ENCODE results near the gene SKOR2.
"Not testable (repeated sequence)": the region's sequence is repeated elsewhere in the genome, so short reads cannot be mapped to it uniquely, and the experiment has no call there.

Gene SKOR2

DNA sequence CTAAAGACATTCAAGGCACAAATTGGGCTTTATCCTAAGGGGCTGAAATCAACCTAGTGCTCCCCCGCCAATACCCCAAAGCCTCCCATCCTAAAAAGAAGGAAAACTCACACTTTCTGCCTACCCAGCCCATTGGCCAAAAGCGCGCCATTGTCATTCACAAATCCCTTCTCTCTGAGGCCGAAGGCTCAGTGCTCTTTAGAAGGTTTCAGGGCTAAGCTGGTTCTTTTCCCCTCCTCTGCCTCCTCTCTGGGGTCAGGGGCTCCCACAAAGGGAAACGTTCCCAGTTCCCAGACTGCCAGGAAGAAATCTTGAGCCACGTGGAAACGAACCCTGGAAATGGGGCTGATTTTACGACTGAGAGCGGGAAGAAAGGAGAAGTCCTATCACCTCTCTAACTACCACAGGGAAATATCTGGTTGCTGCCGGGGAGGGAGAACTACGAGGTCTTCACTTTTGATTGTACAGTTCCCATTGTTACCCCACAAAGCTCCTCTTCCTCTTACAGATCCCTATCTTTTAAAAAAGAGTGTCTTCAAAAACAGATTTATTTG, 1.7 kb upstream of the SKOR2 start:
- DNase-seq, result no peak

DNA sequence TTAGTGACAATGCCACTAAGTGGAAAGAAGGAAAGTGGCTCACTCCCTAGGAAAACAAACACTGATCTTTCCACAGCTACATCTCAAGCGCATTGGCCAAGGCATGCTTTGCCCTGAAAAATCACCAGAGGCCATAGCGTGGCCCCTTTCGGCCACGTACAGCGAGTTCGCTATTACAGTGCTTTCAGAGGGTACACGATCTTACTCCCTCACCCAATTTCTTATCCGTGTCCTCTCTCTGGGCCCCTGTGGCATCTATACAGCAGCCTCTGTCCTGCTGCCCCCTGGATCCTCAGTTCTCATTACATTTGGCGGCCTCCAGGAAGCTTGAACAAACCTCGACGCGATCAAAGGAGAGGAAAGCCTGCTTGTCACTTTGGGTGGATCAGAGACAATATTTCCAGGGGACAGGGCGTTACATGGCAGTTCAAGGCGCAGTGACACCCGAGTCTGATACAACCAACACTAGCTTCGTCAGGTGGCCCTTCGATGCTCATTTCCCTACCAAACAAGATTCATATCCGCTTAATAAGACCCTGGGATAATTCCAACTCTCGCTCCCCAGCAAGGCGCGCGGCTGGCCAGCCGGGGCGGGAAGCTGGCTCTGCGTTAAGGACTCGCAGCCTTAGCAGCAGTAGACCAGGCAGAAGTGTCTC, 941 bp downstream of the SKOR2 start:
- no peak for DNase-seq

DNA sequence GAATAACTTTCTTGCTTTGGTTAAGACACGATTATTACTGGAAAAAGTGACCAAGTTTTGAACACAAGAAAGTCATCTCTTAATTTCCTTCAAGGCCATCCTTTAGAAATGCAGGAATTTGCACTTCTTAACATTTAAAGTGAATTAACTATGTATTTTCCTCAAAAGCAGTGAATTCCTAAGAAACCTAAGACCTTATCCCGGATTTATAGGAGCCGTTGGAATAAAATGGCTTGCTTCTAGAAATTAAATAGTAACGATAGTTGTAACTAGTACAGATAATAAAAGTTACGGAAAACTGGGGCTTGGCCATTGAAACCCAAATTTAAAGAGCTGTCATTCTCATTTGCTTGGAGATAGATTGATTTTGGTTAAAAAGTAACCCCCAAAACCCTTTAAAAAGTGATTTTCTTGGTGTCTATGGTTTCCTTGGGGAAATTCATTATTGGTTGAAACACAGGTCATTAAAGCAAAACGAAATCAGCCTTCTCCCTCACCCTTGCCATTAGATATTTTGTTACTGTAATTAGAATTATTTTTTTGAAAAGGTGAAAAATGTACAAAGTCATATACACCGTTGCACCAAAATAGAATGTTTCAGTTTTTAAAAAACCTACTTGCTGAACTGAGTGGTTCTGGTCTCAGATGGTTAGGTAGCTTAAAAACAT, 2.0 kb downstream of the SKOR2 start:
- DNase-seq, result no peak

DNA sequence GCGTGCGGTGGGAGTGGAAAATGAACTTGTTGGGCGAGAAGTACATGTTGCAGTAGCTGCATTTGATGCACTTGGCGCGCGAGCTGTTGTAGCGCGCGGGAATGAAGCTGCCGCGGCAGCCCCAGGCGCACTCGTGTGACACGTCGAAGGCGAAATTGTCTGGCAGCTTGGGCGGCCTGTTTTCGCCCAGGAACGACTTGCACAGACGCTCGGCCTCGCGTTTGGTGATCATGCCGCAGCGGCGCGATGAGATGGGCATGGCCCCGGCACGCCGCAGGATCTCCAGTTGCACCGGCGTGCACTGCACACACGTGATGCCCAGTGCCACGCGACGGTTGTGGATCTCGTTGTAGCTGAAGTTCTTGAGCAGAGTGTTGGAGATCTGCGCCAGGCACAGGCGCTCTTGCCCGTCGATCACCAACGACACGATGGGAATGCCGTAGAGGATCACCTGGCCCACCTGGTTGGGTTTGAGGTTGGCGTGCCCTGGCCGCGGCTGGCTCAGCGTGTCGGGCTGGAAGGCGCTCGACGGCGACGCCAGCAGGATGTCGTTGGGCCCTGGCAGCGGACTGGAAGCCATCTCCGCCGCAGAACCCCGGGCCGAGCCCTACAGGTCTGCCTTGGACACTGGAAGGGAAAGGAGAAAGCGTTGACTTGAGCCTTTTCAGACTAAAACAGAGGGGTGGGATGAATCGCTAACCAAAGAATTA, 2.7 kb downstream of the SKOR2 start:
- DNase-seq, result no peak

DNA sequence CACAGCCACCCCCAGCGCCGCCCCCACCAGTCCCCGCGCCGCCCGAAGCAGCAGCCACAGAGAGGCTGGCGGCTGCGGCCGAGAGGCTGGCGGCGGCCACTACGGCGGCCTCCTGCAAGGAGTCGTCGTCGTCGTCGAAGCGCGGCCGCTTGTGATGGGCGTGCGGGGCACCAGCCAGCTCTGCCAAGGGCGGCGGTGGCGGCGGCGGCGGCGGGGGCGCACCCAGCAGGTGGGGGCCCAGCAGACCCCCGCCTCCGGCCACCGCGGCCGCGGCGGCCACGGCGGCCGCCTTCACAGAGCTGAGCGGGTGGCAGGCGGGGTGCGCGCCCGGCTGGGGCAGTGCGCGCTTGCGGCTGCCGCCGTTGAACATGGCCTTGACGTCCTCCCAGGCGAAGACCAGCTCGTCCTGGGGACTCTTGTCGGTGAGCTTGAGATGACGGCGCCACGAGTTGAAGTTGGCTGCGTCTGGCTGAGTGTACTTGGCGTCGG, 3.3 kb downstream of the SKOR2 start:
- no peak for DNase-seq

DNA sequence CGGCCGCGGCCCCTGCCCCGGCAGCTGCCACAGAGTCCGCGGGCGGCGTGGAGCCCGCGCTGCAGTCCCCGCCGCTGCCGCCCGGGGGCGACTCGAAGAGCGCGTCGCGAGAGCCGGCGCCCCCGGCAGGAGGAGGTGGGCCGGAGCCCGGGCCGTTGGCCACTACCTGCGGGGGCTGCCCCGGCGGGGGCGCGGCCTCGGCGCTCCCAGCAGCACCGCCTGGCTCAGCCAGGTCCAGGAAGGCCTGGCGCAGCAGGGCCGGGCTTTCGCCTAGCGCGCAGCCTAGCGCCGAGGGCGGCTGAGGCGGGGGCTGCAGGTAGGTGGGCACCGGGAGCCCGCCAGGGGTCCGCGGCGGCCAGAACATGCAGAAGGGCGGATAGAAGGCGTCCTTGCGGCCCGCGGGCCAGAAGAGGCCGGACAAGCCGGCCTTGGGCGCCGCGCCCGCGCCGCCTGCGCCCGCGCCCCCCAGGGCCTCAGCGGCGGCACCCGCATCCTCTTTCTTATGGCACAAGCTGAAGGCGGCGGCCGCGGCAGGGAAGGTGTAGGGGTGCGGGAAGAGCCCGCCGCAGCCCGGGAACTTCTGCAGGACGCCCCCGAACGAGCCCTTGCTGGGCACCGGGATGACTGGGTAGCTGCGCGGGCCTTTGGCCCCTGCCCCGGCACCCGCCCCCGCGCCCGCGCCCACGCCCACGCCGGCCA, 3.9 kb downstream of the SKOR2 start:
- no peak for DNase-seq

DNA sequence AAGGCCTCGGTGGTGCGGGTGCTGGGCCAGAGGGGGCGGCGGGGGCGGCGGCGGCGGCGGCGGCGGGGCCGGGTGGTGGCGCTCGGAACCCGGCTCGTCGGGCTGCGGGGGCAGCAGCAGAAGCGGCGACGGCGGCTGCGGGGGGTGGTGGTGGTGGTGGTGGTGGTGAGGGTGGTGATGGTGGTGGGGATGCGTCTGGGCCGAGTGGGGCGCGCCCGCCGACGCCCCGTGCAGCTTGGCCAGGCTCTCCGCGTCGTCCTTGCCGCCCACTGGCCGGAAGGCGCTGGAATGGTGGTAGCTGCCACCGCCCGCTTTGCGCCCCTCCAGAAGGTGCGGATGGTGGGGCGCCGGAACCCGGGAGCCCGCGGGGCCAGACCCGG, 4.4 kb downstream of the SKOR2 start:
- DNase-seq, result no peak

DNA sequence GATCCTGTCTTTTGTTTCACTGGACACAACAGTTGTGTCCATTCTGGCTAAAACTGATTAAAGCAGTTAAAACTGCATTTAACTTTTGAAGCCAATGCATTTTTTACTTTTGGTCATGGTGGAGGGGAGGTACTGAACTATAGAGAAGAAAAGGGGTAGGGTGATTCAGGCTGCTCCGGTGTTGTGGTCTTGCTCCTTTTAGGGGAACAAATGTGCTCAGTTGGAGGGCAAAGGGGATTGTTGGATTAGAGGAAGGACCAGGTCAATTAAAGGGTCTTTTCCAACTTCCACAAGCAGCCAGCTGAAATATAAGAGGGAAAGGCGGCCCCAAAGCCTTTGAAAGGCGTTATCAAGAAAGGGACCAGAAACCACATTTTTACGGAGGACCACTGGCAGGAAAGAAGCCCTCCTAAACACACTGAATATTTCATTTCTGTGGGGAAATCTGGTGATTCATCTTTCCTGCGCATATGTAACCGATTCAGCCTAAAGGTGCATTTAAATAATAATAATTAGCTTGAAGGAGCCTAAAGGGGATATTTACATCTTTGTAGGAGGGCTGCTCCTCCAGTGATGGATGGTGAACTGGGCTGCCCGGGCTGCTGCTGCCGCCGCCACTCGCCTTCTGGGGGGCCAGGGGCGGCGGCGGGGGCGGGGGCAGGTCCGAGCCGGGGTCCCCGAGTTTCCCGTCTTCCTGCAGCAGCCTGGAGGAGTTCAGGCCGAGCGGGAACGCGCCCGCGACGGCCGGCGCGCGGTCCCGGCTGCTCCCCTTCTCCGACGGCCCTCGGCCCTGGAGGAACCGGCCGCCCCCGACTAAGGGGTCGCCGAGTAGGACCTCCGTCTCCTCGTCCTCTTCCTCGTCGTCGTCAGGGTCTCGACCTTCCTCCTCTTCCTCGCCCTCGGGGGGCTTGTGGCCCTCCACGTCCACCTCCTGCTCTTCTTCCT, 5.2 kb downstream of the SKOR2 start:
- DNase-seq, result no peak

DNA sequence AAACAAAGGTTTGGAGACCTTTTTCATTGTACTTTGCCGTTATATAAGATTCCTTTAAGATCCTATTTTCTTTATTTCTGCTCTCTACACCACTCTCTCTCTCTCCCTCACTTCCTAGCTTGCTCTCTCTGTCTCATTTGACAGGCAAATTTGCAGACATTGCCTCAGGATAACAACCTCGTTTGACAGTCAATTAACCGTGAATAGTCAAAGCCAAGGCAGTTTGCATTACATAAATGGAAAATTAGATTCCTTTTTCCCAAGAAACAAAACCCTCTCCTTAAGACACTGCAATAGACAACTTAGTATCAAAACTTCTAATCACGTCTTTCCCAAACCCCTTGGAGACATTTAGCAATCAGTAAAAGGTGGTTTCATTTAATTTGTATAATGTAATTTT, 7.4 kb downstream of the SKOR2 start:
- no peak for DNase-seq

DNA sequence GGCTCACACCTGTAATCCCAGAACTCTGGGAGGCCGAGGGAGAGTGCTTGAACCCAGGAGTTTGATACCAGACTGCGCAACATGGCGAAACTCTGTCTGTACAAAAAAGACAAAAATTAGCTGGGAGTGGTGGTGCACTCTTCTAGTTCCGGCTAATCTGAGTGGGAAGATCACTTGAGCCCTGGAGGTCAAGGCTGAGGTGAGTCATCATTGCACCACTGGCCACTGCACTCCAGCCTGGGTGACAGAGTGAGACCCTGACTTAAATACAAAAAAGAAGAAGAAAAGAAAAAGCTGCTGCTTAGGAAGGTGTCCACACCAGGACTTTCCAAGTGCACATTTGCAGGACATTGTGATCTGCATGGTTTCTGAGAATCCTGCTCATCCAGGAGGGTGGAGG, 16.4 kb downstream of the SKOR2 start:
- no peak for DNase-seq

DNA sequence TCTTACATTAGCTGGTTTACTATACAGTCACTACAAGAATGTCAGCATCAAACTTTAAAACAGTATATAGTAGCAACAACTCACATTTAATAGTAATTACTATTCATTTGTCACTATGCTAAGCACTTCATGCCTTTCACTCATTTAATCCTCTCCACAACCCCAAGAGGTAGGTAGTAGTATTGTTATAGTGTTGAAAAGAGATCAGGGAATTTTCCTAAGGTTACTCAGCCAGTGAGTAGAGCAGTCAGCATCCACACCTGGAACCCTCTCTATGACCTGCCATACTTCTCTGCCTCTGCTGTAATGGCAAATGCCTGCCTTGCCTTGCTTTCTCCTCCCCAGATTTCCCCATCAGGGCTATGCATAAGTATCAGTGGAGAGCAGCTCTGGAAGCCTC, 24.8 kb downstream of the SKOR2 start:
- DNase-seq, result no peak

DNA sequence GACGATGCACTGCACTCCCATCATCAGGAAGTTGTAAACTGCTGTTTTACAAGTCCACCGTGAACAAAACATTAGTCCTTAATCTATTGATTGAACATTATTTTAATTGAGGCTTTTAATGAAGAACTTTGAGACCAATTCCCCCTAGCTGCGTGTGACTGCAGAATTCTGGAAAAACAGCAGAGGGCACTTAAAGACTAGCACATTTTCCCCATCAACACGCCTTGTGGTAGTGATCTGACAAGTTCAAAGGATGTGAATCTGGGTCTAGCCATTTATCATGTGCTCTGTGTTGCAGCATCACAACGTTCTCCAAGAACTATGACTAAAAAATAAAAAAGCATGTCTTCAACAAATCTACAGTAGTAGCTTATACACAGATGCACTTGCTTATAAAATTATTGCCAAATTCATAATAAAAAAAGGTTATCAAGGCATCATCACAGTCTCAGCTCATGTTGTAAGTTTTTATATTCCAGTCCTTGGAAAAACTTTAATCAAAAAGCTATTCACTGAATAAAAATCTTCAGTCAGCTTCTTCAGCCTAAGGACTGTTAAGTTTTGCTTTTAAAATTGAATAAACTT, 35.8 kb downstream of the SKOR2 start:
- DNase-seq, result no peak

DNA sequence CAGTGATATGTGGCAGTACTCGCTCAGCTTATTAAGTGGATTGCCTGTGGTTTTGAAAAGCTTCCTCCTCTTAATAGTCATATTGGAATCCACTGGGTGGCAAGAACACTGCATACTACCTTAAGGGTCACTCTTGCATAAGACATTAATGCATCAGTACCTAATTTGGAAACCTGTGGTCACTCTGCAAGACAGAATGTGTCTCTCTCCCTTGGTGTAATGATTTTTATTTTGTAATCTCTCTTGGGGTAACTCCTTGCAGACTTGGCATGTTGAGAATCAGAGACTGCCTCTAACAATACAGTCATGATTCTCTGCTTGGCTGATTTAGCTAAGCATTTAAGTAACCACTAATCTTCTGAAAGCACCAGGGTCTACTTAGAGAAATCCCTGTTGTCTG, 42.3 kb downstream of the SKOR2 start:
- DNase-seq, result no peak

DNA sequence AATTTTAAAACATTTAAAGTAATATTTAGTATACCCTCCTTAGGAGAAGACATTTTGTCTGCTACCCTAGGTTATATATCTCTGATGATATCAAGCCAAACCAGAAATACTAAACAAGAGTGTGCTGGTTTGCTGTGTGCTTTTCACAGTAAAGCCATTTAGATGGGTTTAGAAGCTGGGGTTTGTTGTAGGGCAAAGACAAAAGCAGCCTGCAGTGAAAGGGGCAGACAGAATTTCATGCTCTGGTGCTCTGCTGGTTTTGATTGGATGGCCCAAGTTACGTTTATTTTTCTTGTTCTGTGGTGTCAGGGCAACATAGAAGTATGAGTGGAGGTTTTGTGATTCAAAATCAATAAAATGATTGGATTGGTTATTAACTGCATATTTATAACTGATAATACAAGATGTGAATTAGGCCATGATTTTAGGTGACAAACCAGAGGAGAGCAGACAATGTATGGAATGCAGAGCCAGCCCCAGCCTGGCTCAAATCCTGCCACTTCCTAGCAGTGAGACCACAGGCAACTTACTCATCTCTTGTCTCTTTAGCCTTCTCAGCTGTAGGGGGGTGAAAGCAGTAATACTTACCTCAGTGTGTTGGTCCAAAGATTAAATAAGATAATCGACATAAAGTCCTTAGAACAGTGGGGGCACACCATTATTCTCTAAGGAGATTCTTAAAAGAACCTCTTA, 44.4 kb downstream of the SKOR2 start:
- DNase-seq, result no peak

DNA sequence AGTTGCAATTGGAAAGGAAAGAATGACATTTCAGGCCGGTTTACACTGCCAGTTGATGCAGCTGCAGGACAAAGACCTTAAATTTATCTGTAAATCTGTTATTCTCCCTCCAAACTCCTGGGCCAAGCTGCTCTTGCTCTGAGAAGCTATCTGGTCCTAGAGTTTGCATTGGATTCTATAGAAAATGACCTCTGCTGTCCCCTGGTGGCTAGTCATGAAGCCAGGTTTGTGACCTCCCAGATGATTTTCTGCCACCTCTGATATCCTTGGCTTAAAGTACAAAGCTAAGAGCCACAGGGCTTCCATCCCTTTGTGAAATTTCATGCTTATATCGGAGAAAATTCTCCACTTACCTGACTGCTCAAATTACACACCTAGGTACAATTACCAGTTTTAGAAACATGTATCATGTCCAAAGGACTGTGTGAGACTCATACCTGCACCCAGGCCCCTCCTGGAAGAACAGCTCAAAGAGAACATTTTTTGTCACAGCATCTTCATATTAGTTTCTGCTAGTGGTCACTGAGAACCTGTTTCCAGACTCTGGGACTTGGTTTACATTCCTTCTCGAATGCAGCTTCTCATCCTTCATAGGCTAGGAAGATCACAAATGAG, 46.4 kb downstream of the SKOR2 start:
- DNase-seq, result peak; percentile 23

DNA sequence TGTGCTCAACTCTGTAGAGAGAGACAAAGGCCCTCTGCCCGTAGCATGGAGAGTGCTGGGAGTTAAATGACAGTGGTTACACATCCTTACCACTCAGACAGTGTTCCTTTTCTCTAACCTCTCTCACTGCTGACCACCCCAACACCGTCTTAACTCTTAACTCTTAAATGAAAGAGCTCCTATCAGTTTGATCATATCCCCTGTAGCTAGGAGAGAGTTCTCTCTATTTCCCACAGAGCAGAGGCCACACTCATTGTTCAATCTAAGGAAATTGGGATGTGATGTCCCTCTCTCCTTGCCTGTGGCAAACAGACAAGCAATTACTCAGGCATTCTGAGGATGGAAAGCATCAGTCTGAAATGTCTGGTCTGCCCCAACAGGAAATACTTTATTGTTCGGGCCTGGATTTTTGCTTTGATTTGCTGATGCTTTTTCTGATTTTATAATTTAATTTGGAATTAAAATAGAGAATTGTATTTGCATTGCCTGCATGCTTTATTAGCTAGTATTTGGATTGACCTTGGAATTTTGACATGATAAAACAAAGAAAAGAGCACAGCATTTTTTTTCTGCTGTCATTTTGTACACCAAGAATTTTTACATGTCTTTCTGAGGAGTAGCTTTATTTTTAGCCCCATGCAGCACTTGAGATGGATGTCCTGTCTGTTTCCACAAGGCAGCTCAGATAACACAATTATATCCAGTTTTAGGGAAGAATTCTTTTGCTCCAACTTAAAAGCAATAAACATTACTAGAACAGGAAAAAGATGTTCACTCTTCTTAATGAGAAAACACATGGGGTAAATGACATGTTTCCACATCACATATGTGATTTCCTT, 47.6 kb downstream of the SKOR2 start:
- no peak for DNase-seq

DNA sequence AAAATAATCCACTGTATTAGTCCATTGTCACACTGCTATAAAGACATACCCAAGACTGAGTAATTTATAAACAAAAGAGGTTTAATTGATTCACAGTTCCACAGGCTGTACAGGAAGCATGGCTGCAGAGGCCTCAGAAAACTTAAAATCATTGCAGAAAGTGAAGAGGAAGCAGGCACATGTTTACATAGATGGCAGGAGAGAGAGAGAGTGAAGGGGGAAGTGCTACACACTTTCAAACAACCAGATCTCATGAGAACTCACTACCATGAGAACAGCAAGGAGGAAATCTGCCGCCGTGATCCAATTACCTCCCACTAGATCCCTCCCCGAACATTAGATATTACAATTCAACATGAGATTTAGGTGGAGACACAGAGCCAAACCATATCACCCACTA, 55.5 kb downstream of the SKOR2 start:
- DNase-seq, result not testable (repeated sequence)

DNA sequence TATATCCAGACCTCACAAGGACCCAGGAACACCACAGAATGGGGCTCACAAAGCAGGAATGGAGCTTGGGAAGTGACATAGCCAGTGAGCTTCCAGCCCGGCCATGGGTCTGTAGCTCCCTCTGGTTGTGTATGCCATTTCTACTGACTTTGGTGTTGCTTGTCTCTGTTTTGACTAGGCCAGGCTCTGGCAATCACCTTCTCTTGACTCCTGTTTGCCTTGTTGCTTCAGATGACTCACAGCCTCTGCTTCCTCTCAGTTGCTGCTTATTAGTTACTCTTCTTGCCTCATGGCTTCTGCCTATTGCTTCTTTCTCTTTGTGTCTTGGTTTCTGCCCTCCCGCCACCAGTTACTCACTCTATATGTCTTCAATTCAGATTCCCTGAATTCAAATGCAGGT, 59.5 kb downstream of the SKOR2 start:
- DNase-seq, result no peak

DNA sequence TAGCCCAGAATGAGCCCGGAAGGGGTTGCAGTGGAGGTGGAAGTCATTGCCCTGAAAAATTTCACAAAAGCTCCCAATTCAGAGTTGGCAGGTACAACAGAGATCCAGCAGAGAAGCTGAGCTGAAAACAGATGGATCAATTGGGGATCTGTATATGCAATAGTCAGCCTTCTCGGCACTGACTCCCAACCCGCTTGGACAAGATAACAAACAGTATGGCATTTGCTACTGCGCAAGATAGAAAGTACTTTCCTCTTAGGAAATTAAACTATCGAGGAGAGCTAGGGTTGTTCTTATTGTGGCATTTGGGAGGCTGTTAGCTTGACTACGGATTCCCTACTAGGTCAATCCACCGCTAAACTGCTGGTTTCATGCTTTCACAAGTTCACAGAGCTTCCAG, 63.7 kb downstream of the SKOR2 start:
- DNase-seq, result no peak
